Hair follicular keratinocyte (primary cell): ENCODE results near the gene METTL25. TPM values are rescaled to one million over a fixed set of nuclear protein-coding genes. Genes with fewer than 3 reads are reported as not detected.

Experiments
- total RNA-seq: library from RNA; depleted of rRNA; stranded (reverse); fragments of >200 nt; gene quantifications from 2 replicates; pipeline ENCODE4 v1.2.3, GENCODE V29; 2015

METTL25 gene
- total RNA-seq, result 2.3 and 5.3 TPM in 2 replicates

DNA sequence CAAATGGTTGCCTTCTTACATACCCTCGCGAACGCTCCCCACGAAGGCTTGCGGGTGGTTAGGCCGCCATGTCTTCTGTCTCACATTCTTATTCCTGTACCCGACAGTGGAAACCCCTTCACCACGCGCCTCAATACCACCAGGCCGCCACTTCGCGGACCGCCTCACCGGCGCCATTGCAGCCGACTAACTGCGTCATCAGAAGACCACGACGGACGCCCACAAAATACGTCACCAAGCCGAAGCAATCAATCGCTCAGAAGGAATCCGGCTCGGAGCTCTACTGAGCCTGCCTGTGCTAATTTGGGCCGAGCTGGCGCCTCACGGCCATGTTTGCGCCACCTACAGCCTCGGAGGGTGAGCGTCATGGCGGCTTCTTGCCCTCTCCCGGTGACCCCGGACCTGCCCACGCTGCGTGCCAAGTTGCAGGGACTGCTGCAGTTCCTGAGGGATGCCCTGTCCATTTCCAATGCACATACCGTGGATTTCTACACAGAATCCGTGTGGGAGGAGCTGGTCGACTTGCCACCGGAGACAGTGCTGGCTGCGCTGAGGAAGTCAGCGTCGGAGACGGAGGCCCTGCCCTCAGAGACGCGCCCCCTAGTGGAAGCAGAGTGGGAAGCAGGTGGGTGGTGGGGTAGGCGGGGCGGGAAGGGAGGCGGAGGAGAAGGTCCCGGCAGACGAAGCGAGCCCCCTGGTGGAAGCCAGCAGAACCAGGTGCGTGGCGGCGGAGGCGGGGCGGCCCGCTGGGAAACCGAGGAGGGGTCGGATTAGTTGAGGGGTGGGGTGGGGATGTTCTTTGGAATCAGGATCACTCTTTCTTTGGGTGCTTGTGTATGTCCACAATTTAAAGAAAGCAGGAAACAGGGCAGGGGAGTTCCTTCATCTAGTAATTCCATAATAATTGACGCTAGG is at the start of gene METTL25, which contains the start of gene CCDC59:
Gene METTL25 (plus strand): TSS at position 330 of the 915 bp plus-strand sequence. CDS start 37 bp downstream, at position 367.
Gene CCDC59 (minus strand): TSS at position 188 of the 915 bp plus-strand sequence. CDS start 11 bp downstream, at position 177.

Other genes with a start within 250 kb of the METTL25 start
- gene CCDC59, start 142 bp upstream of the METTL25 start, total RNA-seq, result 54.0 and 97.6 TPM in 2 replicates